ENCODE results near the gene EIF4G3. TPM values are rescaled to one million over a fixed set of nuclear protein-coding genes. Genes with fewer than 3 reads are reported as not detected.
A peak's percentile ranks its signal among the peaks of the same experiment; 100 is the strongest.
"Not testable (repeated sequence)": the region's sequence is repeated elsewhere in the genome, so short reads cannot be mapped to it uniquely, and the experiment has no call there.

Gene EIF4G3
- total RNA-seq, 4 donors from 2014 or later: 24.4 to 57.0 (median 27.9) TPM

DNA sequence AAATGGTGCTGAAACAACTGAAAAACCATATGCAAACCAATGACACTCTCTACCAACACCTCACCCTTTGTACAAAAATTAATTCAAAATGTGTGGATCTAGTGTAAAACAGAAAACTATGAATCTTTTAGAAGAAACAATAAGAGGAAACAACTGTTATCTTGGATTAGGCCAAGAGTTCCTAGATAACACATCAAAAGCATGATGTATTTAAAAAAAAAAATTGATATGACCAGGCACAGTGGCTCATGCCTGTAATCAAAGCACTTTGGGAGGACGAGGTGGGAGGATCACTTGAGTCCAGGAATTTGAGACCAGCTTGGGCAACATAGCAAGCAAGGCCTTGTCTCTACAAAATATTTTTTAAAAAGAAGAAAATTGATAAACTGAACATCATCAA, 79.0 kb downstream of the EIF4G3 start:
- intact Hi-C loops (cut with DNase I; ENCODE audit: low total_unique reads): no loop called here
- TF ChIP-seq POLR2A (IDR thresholded peaks at IDR 0.05): no peak
- TF ChIP-seq, protein P1, sequence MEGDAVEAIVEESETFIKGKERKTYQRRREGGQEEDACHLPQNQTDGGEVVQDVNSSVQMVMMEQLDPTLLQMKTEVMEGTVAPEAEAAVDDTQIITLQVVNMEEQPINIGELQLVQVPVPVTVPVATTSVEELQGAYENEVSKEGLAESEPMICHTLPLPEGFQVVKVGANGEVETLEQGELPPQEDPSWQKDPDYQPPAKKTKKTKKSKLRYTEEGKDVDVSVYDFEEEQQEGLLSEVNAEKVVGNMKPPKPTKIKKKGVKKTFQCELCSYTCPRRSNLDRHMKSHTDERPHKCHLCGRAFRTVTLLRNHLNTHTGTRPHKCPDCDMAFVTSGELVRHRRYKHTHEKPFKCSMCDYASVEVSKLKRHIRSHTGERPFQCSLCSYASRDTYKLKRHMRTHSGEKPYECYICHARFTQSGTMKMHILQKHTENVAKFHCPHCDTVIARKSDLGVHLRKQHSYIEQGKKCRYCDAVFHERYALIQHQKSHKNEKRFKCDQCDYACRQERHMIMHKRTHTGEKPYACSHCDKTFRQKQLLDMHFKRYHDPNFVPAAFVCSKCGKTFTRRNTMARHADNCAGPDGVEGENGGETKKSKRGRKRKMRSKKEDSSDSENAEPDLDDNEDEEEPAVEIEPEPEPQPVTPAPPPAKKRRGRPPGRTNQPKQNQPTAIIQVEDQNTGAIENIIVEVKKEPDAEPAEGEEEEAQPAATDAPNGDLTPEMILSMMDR (IDR thresholded peaks at IDR 0.05): no peak
- WGBS, 2 donors: 87 to 90% methylated on average over 1 of the region's 1 CpG
- H3K4me3 ChIP-seq (ENCODE audit: low read depth, poor library complexity, severe bottlenecking): no peak overlapping the region
- no peak for DNase-seq (ENCODE audit: low spot score in 2 of 2)

DNA sequence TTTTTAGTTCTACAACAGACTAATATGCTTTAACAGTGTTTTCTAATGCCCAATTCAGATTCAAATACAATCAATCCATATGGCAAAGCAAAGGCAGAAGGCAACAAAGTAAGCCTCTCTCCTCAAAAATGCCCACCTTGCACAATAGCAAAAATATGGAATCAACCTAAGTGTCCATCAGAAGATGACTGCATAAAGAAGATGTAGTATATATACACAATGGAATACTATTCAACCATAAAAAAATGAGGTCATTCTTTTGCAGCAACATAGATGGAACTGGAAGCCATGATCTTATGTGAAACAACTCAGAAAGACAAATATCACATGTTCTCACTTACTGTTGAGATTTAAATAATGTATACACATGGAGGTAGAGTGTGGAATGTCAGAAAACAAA, 80.7 kb downstream of the EIF4G3 start:
- TF ChIP-seq, protein P1 (IDR thresholded peaks at IDR 0.05): no peak
- TF ChIP-seq POLR2A (IDR thresholded peaks at IDR 0.05): no peak
- intact Hi-C loops (cut with DNase I; ENCODE audit: low total_unique reads): no loop called here
- DNase-seq (ENCODE audit: low spot score in 2 of 2): no peak
- no peak overlapping the region for H3K4me3 ChIP-seq (ENCODE audit: low read depth, poor library complexity, severe bottlenecking)

DNA sequence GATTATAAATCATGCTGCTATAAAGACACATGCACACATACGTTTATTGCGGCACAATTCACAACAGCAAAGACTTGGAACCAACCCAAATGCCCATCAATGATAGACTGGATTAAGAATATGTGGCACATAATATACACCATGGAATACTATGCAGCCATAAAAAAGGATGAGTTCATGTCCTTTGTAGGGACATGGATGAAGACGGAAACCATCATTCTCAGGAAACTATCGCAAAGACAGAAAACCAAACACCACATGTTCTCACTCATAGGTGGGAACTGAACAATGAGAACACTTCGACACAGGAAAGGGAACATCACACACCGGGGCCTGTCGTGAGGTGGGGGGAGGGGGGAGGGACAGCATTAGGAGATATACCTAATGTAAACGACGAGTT, 82.4 kb downstream of the EIF4G3 start:
- WGBS, 2 donors: 86 to 87% methylated on average over 9 of the region's 9 CpGs
- DNase-seq (ENCODE audit: low spot score in 2 of 2); intact Hi-C loops (cut with DNase I; ENCODE audit: low total_unique reads); H3K4me3 ChIP-seq (ENCODE audit: low read depth, poor library complexity, severe bottlenecking): not testable (repeated sequence)

DNA sequence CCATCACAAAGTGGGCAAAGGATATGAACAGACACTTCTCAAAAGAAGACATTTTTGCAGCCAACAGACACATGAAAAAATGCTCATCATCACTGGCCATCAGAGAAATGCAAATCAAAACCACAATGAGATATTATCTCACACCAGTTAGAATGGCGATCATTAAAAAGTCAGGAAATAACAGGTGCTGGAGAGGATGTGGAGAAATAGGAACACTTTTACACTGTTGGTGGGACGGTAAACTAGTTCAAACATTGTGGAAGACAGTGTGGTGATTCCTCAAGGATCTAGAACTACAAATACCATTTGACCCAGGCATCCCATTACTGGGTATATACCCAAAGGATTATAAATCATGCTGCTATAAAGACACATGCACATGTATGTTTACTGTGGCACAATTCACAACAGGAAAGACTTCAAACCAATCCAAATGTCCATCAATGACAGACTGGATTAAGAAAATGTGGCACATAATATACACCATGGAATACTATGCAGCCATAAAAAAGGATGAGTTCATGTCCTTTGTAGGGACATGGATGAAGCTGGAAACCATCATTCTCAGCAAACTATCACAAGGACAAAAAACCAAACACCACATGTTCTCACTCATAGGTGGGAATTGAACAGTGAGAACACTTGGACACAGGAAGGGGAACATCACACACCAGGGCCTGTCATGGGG, 83.3 kb downstream of the EIF4G3 start:
- H3K4me3 ChIP-seq (ENCODE audit: low read depth, poor library complexity, severe bottlenecking); intact Hi-C loops (cut with DNase I; ENCODE audit: low total_unique reads); DNase-seq (ENCODE audit: low spot score in 2 of 2): not testable (repeated sequence)
- 96 to 98% methylated on average over 2 of the region's 2 CpGs for WGBS, 2 donors

DNA sequence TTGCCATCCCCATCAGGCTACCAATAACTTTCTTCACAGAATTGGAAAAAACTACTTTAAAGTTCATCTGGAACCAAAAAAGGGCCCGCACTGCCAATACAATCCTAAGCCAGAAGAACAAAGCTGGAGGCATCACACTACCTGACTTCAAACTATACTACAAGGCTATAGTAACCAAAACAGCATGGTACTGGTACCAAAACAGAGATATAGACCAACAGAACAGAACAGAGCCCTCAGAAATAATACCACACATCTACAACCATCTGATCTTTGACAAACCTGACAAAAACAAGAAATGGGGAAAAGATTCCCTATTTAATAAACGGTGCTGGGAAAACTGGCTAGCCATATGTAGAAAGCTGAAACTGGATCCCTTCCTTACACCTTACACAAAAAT, 84.2 kb downstream of the EIF4G3 start:
- intact Hi-C loops (cut with DNase I; ENCODE audit: low total_unique reads); H3K4me3 ChIP-seq (ENCODE audit: low read depth, poor library complexity, severe bottlenecking); DNase-seq (ENCODE audit: low spot score in 2 of 2): not testable (repeated sequence)
- WGBS, 2 donors: 86 to 92% methylated on average over 2 of the region's 2 CpGs

DNA sequence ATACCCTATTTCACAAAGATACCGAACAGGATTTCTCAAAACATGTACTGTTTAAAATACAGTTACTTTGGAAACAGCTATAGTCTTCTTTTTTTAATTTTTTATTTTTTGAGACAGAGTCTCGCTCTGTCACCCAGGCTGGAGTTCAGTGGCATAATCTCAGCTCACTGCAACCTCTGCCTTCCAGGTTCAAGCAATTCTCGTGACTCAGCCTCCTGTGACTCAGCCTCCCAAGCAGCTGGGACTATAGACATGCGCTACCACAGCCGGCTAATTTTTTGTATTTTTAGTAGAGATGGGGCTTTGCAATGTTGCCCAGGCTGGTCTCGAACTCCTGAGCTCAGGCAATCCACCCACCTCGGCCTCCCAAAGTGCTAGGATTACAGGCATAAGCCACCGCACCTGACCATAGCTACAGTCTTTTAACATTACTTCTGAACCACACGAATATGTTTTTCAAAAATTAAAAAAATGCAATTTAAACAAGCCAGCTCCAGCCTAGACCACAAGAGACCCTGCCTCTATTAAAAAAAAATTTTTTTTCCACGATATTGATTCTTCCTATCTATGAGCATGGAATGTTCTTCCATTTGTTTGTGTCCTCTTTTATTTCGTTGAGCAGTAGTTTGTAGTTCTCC, 85.5 kb downstream of the EIF4G3 start:
- WGBS, 2 donors: 80 to 85% methylated on average over 11 of the region's 11 CpGs
- intact Hi-C loops (cut with DNase I; ENCODE audit: low total_unique reads); H3K4me3 ChIP-seq (ENCODE audit: low read depth, poor library complexity, severe bottlenecking): not testable (repeated sequence)
- peak in 1 of 2 donors; percentile 37 for DNase-seq (ENCODE audit: low spot score in 2 of 2)

DNA sequence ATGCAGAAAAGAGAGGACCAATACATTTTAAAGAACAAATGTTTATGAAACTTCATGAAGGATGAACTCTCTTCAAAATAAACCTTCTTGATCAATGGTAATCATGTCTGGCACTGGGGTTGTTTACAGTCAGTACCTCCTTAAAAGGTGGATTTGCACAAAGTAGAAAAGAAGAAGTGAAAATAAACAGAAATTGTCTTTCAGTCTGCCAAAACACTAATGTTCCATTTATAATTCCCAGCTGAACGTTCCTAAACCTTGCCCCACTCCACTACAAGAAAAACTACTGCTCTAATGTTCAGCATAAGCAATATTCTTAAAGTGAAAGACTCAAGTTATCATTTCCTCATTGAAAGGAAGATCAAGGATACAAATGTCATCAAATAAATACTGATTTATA, 86.2 kb downstream of the EIF4G3 start:
- intact Hi-C loops (cut with DNase I; ENCODE audit: low total_unique reads): no loop called here
- no peak for DNase-seq (ENCODE audit: low spot score in 2 of 2)
- 9 to 10% methylated on average over 1 of the region's 1 CpG for WGBS, 2 donors
- no peak for TF ChIP-seq POLR2A (IDR thresholded peaks at IDR 0.05)
- TF ChIP-seq, protein P1 (IDR thresholded peaks at IDR 0.05): no peak
- H3K4me3 ChIP-seq (ENCODE audit: low read depth, poor library complexity, severe bottlenecking): no peak overlapping the region

DNA sequence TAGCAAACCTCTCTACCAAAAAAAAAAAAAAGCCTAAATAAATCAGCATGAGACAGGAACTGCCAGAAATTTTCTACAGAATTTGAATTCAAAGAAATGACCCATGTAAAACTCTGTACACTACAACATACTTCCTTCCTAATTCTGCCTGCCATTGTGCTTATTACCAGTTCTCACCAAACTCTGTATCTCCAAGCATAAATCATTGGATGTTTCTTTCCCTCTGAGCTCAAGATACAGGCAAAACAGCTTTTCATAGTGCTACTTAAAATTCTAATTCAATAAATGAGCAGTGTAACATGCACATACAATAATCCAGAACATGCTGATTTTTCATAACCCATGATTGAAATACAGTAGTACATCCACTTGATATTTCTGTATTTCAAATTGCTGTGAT, 87.0 kb downstream of the EIF4G3 start:
- intact Hi-C loops (cut with DNase I; ENCODE audit: low total_unique reads): no loop called here
- no peak overlapping the region for H3K4me3 ChIP-seq (ENCODE audit: low read depth, poor library complexity, severe bottlenecking)
- no peak for DNase-seq (ENCODE audit: low spot score in 2 of 2)
- TF ChIP-seq, protein P1 (IDR thresholded peaks at IDR 0.05): no peak
- TF ChIP-seq POLR2A (IDR thresholded peaks at IDR 0.05): no peak

Data from lower leg skin (tissue), 4 donors.